GM12891 (cell line): ENCODE data around the gene IL11RA.

Experiments used
- DNase-seq: peaks from one replicate; pipeline ENCODE4 v3.0.0; 2011; ENCODE audit warnings: low spot score; ENCODE audit not compliant: insufficient read length
- FAIRE-seq: peaks from 2 replicates; lab custom pipeline; 2011; peaks lifted over from hg19 to GRCh38; lab: Jason Lieb, UNC
- PAX5 ChIP-seq: IDR thresholded peaks from 2 replicates; pipeline ENCODE4 v1.6.1; 2011; ENCODE audit warnings: low read length, moderate library complexity, mild to moderate bottlenecking; ENCODE audit not compliant: insufficient read depth, severe bottlenecking
- POLR2A ChIP-seq: IDR thresholded peaks from 2 replicates; pipeline ENCODE4 v1.6.1; 2011; ENCODE audit warnings: low read depth, low read length, control low read depth
- POLR2AphosphoS5 ChIP-seq: IDR thresholded peaks from 2 replicates; pipeline ENCODE4 v1.6.1; 2011; ENCODE audit warnings: low read depth, low read length, control low read depth
- POU2F2 ChIP-seq: IDR thresholded peaks from 2 replicates; pipeline ENCODE4 v1.6.1; 2011; ENCODE audit warnings: low read depth, mild to moderate bottlenecking, control low read depth, low read length, moderate library complexity
- SPI1 ChIP-seq: IDR thresholded peaks from 2 replicates; pipeline ENCODE4 v1.6.1; 2011; ENCODE audit warnings: low read depth, low read length, control low read depth
- TAF1 ChIP-seq: IDR thresholded peaks from 2 replicates; pipeline ENCODE4 v1.6.1; 2011; ENCODE audit warnings: low read depth, low read length, control low read depth

Gene IL11RA

DNA sequence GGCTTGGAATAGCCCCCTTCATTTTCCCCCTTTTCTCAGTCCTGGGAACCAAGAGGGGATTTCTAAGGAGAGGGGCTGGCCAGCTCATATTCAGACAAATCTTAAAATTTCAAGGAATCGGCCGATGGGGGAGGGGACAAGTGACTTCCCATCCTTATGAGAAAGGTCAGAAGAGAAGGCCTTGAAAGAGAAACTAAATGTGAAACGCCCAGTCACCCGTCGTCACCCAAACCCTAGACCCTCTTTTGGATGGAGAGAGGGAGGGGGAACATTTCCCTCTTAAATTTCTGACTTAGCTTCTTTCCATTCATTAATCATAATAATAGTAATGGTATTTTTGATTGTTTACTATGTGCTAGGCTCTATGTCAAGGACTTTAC lies 39.9 kb downstream of the IL11RA start:
- no peak for DNase-seq
- FAIRE-seq: no peak
- TF ChIP-seq TAF1 (no peak), POLR2A (no peak)

DNA sequence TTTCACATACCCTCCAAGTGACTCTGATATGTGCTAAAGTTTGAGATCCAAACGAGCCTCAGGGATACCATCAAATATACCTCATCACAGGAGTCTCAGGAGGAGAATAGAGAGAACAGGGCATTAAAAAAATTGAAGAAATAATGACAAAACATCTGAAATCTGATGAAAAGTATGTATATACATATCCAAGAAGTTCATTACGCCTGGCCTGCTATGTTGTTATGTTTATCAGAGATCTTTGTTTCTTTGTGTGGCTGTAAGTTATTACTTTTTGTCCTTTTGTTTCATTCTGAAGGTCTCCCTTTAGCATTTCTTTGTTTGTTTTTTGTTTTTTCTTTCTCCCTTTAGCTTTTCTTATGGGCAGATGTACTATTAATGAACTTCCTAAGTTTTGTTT lies 41.6 kb downstream of the IL11RA start:
- no peak for TF ChIP-seq POLR2AphosphoS5
- TF ChIP-seq PAX5: no peak
- no peak for DNase-seq

DNA sequence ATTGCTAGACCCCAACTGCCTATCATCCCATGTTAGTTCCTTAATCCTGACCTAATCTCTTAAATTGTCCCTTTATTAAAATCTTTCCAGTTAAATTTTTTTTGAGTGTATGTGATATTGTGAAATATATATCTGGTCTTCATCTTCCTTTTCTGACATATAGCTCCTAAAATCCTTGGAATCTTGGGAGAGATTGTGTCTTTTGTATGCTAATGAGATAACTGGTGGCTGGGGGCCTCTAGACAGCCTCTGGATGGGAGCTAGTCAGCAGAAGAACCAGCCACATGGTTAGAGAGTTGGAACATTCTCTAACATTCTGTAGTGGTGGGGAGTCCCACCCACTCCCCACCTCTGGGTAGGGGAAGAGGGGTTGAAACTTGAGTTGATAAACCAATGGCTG lies 42.8 kb downstream of the IL11RA start:
- TF ChIP-seq POLR2AphosphoS5 (no peak), POU2F2 (no peak)
- DNase-seq: no peak
- FAIRE-seq: no peak

More for the DNA sequence above, 41.6 kb downstream of the IL11RA start:
- FAIRE-seq: no peak

DNA sequence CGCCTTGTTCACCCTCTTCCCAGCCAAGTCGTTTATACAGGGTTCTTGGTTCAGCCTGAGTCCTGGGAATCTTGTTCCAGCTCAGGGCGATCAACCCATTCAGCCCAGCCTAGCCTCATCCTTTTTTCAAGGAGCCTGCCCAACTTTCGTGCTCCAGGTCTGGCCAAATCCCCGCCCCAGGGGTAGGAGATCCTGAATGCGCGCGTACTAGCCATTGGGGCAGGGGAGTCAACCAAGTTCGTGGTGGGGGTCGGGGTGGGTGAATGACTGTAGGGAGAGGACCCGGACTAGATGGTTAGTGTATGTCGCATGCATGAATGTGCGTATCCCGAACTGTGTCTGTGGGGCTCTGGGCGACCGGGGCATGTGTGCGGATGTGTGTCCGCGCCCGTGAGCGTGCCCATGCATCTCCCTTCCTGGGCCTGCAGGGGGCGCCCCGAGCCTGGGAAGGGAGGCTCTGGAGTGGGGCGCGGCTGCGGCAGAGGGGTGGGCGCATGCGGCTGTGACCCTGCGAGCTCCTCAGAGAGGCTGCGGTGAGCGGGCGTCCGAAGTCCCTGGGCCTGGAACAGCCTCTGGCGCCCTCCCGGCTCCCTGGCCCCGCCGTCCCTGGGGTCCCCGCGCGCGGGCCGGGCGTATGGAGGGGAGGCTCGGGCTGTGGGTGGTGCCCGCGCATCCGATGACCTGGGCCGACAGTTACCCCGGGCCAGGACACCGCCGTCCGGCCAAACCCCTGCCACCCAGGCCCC lies 49.2 kb downstream of the IL11RA start:
- TF ChIP-seq POLR2AphosphoS5: no peak
- no peak for TF ChIP-seq TAF1
- TF ChIP-seq POLR2A: no peak
- no peak for TF ChIP-seq POU2F2
- no peak for TF ChIP-seq SPI1
- TF ChIP-seq PAX5: no peak
- DNase-seq (peak; percentile 56), FAIRE-seq (peak; percentile 77)

DNA sequence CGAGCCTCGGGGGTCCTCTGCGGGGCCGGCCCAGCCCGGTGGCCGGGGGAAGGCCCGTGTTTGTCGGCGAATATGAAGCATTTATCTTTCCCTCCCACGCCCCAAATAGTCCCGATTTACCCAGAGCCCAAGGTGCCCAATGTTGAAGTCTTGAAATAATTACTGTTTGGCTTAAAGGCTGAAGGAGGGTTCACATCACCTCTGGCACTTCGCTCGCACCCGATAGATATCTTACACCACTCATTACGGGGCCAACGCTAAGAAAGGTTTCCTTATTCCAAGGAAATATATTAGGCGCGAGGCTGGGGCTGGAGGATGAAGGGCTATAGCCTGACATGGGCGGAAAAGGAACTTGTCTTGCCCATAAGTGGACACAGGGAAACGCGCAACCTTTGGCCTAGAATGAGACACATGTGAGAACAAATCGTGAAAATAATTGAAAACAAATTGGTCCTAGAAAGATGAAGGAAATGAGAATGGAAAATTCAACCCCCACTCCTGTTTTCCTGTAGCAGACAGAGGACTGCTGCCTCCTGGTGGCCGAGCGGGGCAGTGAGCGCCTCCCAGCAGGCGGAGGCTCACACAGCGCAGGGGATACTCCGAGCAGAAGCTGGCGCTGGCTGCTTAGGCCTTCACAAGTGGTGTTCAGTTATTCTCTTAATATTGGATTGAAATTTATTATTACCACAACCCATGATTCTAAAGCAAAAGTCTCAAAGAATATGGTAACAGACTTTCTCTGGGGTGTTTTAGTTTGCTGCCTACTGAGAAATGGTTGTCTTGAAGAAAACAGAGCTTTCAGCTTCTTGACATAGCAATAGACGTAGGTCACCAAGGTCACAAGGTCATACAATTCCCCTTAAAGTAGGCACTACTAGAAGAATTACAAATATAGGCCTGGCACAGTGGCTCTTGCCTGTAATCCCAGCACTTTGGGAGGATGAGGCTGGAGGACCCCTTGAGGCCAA lies 50.1 kb downstream of the IL11RA start:
- FAIRE-seq (peak; percentile 81), DNase-seq (peak; percentile 75)
- TF ChIP-seq TAF1 (no peak), POLR2A (no peak), PAX5 (no peak), POU2F2 (no peak), POLR2AphosphoS5 (no peak), SPI1 (no peak)

DNA sequence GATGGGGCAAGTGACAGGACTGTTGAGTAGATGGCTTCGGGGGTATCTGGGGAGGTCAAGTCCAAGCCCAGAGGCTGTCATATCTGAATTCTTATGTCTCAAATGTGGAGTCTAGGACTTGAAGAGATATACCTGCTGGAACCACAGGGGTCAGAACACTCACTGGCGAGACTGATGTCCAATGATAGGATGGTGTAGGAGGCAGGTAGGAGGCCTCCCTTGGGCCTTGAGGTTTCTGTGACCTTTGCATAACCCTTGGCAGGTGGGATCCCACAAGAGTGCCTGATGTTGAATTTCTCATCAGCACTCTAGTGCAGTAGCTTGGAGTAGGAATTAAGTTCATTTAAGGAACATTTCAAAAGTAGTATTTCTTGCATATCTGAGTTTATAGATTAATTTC lies 55.1 kb downstream of the IL11RA start:
- FAIRE-seq: no peak
- DNase-seq: no peak
- no peak for TF ChIP-seq POLR2A
- no peak for TF ChIP-seq PAX5
- TF ChIP-seq POU2F2: no peak
- TF ChIP-seq POLR2AphosphoS5: no peak
- no peak for TF ChIP-seq SPI1
- TF ChIP-seq TAF1: no peak

DNA sequence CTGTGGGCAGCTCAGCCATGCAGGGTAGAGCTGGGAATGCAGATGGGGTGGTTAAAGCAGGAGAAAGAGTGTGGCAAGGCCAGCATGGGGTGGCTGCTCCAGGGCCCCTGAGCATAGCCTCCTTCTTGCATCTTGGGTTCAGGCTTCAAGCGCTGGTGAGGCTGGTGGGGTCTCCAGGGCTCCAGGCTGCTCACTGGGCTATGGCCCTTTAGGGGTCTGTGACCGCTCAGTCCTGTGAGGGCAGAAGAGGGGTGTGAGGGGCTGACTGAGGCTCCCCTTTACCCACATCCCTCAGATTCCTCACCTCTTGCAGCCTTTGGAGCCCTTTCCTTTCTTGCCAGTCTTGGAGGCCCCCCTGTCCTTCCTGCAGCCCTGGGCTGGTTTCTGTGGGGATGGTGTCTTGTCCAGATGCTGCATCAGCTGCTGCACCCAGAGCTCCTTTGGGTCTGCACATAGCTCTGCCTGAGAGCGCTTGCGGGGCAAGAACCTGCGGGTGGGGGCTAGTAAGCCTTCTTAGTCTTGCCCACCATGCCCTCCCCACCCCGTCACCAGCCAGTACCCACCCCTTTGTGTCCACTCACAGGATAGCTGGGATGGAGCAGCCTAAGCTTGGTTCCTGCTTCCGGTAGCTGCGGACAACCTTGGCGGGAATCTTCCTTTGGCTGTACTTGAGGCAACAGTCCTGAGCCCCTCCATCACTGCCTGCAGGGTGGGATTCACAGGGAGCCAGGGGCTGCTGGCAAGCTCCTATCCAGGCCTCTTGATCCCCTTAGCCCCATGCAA lies 57.4 kb downstream of the IL11RA start:
- FAIRE-seq: no peak

DNA sequence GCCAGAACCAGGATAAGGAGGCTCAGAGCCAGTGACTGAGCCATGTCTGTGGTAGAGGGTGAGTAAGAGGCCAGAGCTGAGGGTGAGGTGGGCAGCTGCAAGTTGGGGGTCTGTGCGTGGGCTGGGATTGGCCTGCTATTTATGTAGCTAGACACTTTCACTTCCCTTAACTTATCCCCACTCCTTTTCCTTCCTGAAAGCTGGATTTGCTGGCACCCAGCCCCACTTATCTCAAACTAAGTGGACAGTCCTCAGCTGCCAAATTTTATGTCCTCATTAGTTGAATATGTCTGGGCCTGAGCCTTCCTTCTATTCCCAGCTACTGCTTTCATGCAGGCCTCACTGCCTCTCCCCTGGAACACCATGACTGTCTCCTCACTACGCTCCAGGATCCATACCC lies 58.0 kb downstream of the IL11RA start, which contains the start of gene CCL21:
CCL21 (minus strand) TSS at position 114 of the 400 bp plus-strand sequence; CDS start at position 44, 70 bp downstream.
- TF ChIP-seq POLR2AphosphoS5: no peak
- no peak for TF ChIP-seq SPI1
- DNase-seq (no peak), FAIRE-seq (no peak)

More for the DNA sequence above, 57.4 kb downstream of the IL11RA start:
- TF ChIP-seq POLR2AphosphoS5 (no peak), PAX5 (no peak), POU2F2 (no peak)
- no peak for DNase-seq
